ENCODE results near the gene JAZF1. TPM values are rescaled to one million over a fixed set of nuclear protein-coding genes. Genes with fewer than 3 reads are reported as not detected.
A peak's percentile ranks its signal among the peaks of the same experiment; 100 is the strongest.

Gene JAZF1
- 1 to 10 TPM; 4.0 to 4.9 TPM for total RNA-seq

DNA sequence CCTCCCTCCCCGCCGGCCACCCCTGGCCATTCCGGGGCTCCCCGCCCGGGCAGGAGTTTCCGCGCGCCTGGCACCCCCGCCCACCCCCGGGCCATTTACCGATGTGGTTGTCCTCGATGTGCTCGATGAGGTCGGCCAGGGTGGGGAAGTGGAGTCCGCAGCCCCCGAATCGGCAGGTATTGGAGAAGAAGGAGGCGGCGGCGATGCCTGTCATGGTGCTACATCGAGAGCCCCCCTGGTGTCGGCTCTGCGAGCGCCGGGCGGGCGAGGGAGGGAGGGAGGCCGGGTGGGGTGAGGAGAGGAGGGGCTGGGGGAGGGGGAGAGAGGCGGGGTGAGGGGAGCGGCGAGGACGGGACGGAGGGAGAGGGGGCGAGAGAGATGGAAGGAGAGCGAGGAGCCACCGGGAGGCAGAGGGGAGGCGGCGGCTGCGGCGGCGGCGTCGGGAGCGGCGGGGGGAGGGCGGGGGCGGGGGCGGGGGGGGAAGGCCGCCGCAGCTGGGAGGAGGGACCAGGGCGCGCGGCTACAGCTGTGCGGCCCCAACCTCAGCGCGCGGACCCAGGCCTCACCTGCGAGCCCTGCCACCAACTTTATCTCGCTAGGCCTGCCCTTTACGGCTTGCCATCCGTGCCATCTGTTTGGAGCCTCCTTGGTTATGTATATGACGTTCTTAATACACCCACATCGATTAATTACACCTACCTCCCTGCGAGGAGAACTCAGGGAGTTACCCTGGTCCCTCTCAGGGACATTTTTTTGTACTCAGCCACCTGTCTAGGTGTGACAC, at the start of gene JAZF1:
JAZF1 (minus strand) TSS at position 432 of the 784 bp plus-strand sequence.
- Histone ChIP-seq H3K36me3 (replicated peaks in 1 of 2; ENCODE audit: insufficient read depth in 1 of 2, low read depth in 2 of 2) (no peaks in the 10 kb centered on the region), H3K4me1 (peaks cover 20% of the 10 kb centered on the region), H3K27me3 (no peaks in the 10 kb centered on the region), H3K27ac (peak within 1 kb of the TSS; percentile 48 to 91 (median 80)), H3K4me3 (peak within 1 kb of the TSS; percentile 74 to 79), H3K9me3 (no peaks in the 10 kb centered on the region)
- DNase-seq (peak; percentile 58 to 72 (median 66)), ATAC-seq (peak; percentile 63)
- WGBS, 2 donors: 0% methylated on average over 8 to 56 of the region's 64 CpGs
- TF ChIP-seq POLR2A (IDR thresholded peaks at IDR 0.05) (peak in 1 of 3 donors; percentile 5), CTCF (IDR thresholded peaks at IDR 0.05) (no peak)
- intact Hi-C loops (cut with DNase I): no loop called here

DNA sequence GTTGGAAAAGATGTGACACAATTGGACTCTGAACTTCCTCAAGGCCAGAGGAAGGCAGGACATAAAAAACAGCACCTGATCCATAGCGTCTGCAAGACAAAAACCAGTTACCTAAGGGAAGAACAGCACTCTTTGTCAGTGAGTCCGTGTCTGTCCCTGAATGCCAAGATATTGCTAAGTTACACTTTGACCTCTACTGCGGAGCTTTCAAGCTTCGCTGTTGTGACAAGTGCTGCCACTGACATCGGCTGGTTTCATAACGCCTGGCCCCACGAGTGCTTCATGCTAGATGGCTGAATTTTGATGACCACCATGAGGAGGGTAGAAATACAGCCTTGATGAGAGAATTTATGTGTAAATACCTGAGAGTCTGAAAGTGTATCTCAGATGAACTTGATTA, 49.7 kb upstream of the JAZF1 start:
- 71 to 81% methylated on average over 7 of the region's 7 CpGs for WGBS, 2 donors
- DNase-seq: no peak
- Histone ChIP-seq H3K36me3 (replicated peaks in 1 of 2; ENCODE audit: insufficient read depth in 1 of 2, low read depth in 2 of 2) (no peaks in the 10 kb centered on the region), H3K4me3 (no peak overlapping the region), H3K4me1 (no peaks in the 10 kb centered on the region), H3K27ac (no peak overlapping the region), H3K9me3 (no peaks in the 10 kb centered on the region), H3K27me3 (no peaks in the 10 kb centered on the region)
- intact Hi-C loops (cut with DNase I): no loop called here
- TF ChIP-seq POLR2A (IDR thresholded peaks at IDR 0.05) (no peak), CTCF (IDR thresholded peaks at IDR 0.05) (no peak)
- no peak for ATAC-seq

- TF ChIP-seq POLR2A (IDR thresholded peaks at IDR 0.05) (no peak), CTCF (IDR thresholded peaks at IDR 0.05) (no peak)
- Histone ChIP-seq H3K4me3 (no peak overlapping the region), H3K27me3 (no peaks in the 10 kb centered on the region), H3K36me3 (replicated peaks in 1 of 2; ENCODE audit: insufficient read depth in 1 of 2, low read depth in 2 of 2) (no peaks in the 10 kb centered on the region), H3K4me1 (no peaks in the 10 kb centered on the region), H3K9me3 (no peaks in the 10 kb centered on the region), H3K27ac (no peak overlapping the region)
- 47 to 48% methylated on average over 2 of the region's 2 CpGs for WGBS, 2 donors
- intact Hi-C loops (cut with DNase I): no loop called here
- no peak for ATAC-seq
- DNase-seq: no peak
These were observed 47.8 kb upstream of the JAZF1 start for GRCh38 chr7:28228396-28228795.

- Histone ChIP-seq H3K4me1 (no peaks in the 10 kb centered on the region), H3K27ac (no peak overlapping the region), H3K36me3 (replicated peaks in 1 of 2; ENCODE audit: insufficient read depth in 1 of 2, low read depth in 2 of 2) (no peaks in the 10 kb centered on the region), H3K9me3 (no peaks in the 10 kb centered on the region), H3K27me3 (no peaks in the 10 kb centered on the region), H3K4me3 (no peak overlapping the region)
- TF ChIP-seq CTCF (IDR thresholded peaks at IDR 0.05) (no peak), POLR2A (IDR thresholded peaks at IDR 0.05) (no peak)
- ATAC-seq (no peak), DNase-seq (no peak)
- intact Hi-C loops (cut with DNase I): no loop called here
- 97 to 100% methylated on average over 1 of the region's 1 CpG for WGBS, 2 donors
These were observed 45.4 kb upstream of the JAZF1 start for GRCh38 chr7:28226003-28226402.

- ATAC-seq (no peak), DNase-seq (no peak)
- Histone ChIP-seq H3K27me3 (no peaks in the 10 kb centered on the region), H3K4me1 (no peaks in the 10 kb centered on the region), H3K36me3 (replicated peaks in 1 of 2; ENCODE audit: insufficient read depth in 1 of 2, low read depth in 2 of 2) (no peaks in the 10 kb centered on the region), H3K4me3 (no peak overlapping the region), H3K9me3 (no peaks in the 10 kb centered on the region), H3K27ac (no peak overlapping the region)
- TF ChIP-seq POLR2A (IDR thresholded peaks at IDR 0.05): no peak
- no peak for TF ChIP-seq CTCF (IDR thresholded peaks at IDR 0.05)
- 59 to 60% methylated on average over 4 of the region's 4 CpGs for WGBS, 2 donors
- intact Hi-C loops (cut with DNase I): no loop called here
These were observed 45.0 kb upstream of the JAZF1 start for GRCh38 chr7:28225576-28225975.
